HCT116 (cell line): ENCODE results near the gene PDE4D. TPM values are rescaled to one million over a fixed set of nuclear protein-coding genes. Genes with fewer than 3 reads are reported as not detected.

Experiments
- ATAC-seq: fragments of 200-7000 bp; cut with Tn5 transposase; 2 replicates; pipeline ENCODE4 v1.9.1; 2020; ENCODE audit warnings: mild to moderate bottlenecking, moderate library complexity
- BruUV-seq: library from RNA; stranded (reverse); fragments of 400-500 nt; replicated peaks from 2 replicates; lab custom pipeline; 2021; lab: Mats Ljungman, UMichigan
- CTCF ChIA-PET: fragments of 300-600 bp; sonication (Branson Sonifier 250); formaldehyde crosslinking; loops from one replicate; lab custom pipeline; 2021; ENCODE audit warnings: antibody characterized with exemption; lab: Charles Lee
- POLR2A ChIA-PET: fragments of 300-600, 350-600 bp; sonication (Branson Sonifier 250); formaldehyde crosslinking; loops from one replicate; lab custom pipeline; 2021; ENCODE audit warnings: antibody characterized with exemption; lab: Charles Lee
- RAD21 ChIA-PET, 2 experiments: fragments of 300-600 bp; sonication (Branson Sonifier 250); formaldehyde crosslinking; loops; one replicate each; lab custom pipeline; 2023; ENCODE audit warnings: low total read pairs in 2 of 2; ENCODE audit not compliant: uncharacterized antibody in 2 of 2, unreplicated experiment in 2 of 2, low non-redundant PET in 1 of 2; lab: Charles Lee
- DNase-seq: peaks from one replicate; pipeline ENCODE4 v3.0.0-alpha.2; 2010; ENCODE audit warnings: low read depth, low spot score
- H2AFZ ChIP-seq: fragments of 200-600 bp; shearing (Covaris generic), sonication (generic); 2 replicates; pipeline ENCODE4 v1.6.1; 2017; ENCODE audit warnings: low read depth, mixed run types, mixed read lengths, antibody characterized with exemption, low read length; ENCODE audit not compliant: poor library complexity, severe bottlenecking
- H3K27ac ChIP-seq: 2 replicates; pipeline ENCODE4 v1.5.1; 2012; ENCODE audit warnings: low read depth, low read length
- H3K27me3 ChIP-seq: fragments of 200-600 bp; sonication (generic); 2 replicates; pipeline ENCODE4 v1.6.1; 2016; ENCODE audit warnings: mixed run types, low read length, mixed read lengths; ENCODE audit not compliant: insufficient read depth
- H3K36me3 ChIP-seq, 2 experiments: fragments of 200-500 bp in 1 of 2; fragments of 200-600 bp in 1 of 2; sonication (Bioruptor generic) in 1 of 2; sonication (generic) in 1 of 2; 2 replicates each; pipeline versions ENCODE4 v1.5.1 to v1.6.1; 2014 to 2016; ENCODE audit warnings: low read length in 2 of 2, inconsistent platforms in 1 of 2, mixed read lengths in 1 of 2, mixed run types in 1 of 2; ENCODE audit not compliant: insufficient read depth in 2 of 2, control insufficient read depth in 1 of 2
- H3K4me1 ChIP-seq, 2 experiments: fragments of 200-600 bp in 1 of 2; sonication (generic) in 1 of 2; 2 replicates each; pipeline versions ENCODE4 v1.5.1 to v1.6.1; 2012 to 2017; ENCODE audit warnings: low read length in 2 of 2, inconsistent platforms in 1 of 2, mild to moderate bottlenecking in 1 of 2, mixed read lengths in 1 of 2, mixed run types in 1 of 2, moderate library complexity in 1 of 2; ENCODE audit not compliant: insufficient read depth in 2 of 2, control insufficient read depth in 1 of 2
- H3K4me2 ChIP-seq: fragments of 200-600 bp; sonication (generic); 2 replicates; pipeline ENCODE4 v1.6.1; 2017; ENCODE audit warnings: mixed run types, low read length, mixed read lengths
- H3K4me3 ChIP-seq, 2 experiments: fragments of 200-600 bp in 1 of 2; sonication (generic) in 1 of 2; replicated peaks in 1 of 2; 2 replicates each; pipeline ENCODE4 v1.5.1; 2011 to 2016; ENCODE audit warnings: low read length in 2 of 2, control low read depth in 1 of 2, low read depth in 1 of 2, mild to moderate bottlenecking in 1 of 2, mixed read lengths in 1 of 2, mixed run types in 1 of 2
- H3K79me2 ChIP-seq: fragments of 200-600 bp; sonication (generic); 2 replicates; pipeline ENCODE4 v1.6.1; 2017; ENCODE audit warnings: mild to moderate bottlenecking, mixed run types, low read length, moderate library complexity, mixed read lengths; ENCODE audit not compliant: insufficient read depth
- H3K9ac ChIP-seq: fragments of 200-600 bp; sonication (generic); 2 replicates; pipeline ENCODE4 v1.6.1; 2016; ENCODE audit warnings: low read length, mixed read lengths
- H3K9me2 ChIP-seq: fragments of 200-600 bp; sonication (generic), shearing (Covaris generic); 2 replicates; pipeline ENCODE4 v1.6.1; 2017; ENCODE audit warnings: mixed run types, mild to moderate bottlenecking, moderate library complexity; ENCODE audit not compliant: insufficient read depth
- H3K9me3 ChIP-seq, 2 experiments: fragments of 200-500 bp in 1 of 2; fragments of 200-600 bp in 1 of 2; sonication (Bioruptor generic) in 1 of 2; sonication (generic) in 1 of 2; 2 replicates each; pipeline ENCODE4 v1.6.1; 2014 to 2017; ENCODE audit warnings: low read length in 2 of 2, mixed read lengths in 2 of 2, inconsistent platforms in 1 of 2, low read depth in 1 of 2, mild to moderate bottlenecking in 1 of 2, mixed run types in 1 of 2, moderate library complexity in 1 of 2; ENCODE audit not compliant: control insufficient read depth in 1 of 2, insufficient read depth in 1 of 2
- H4K20me1 ChIP-seq: fragments of 200-600 bp; sonication (generic), shearing (Covaris generic); 2 replicates; pipeline ENCODE4 v1.6.1; 2017; ENCODE audit warnings: mixed run types, mild to moderate bottlenecking, moderate library complexity; ENCODE audit not compliant: insufficient read depth
- FOSL1 ChIP-seq: IDR thresholded peaks from 2 replicates; pipeline ENCODE4 v1.6.1; 2012; ENCODE audit warnings: low read depth
- REST ChIP-seq: IDR thresholded peaks from 2 replicates; pipeline ENCODE4 v1.6.1; 2012; ENCODE audit warnings: low read depth
- SIN3A ChIP-seq: IDR thresholded peaks from 2 replicates; pipeline ENCODE4 v1.6.1; 2012; ENCODE audit warnings: low read depth
- intact Hi-C: fragments of 100-400 bp; cut with micrococcal nuclease; formaldehyde crosslinking; loops from 2 replicates; pipeline ENCODE4 v1.10.0; 2022
- total RNA-seq: library from RNA; stranded (reverse); gene quantifications from one replicate; pipeline ENCODE4 v1.2.1, GENCODE V29; 2021; ENCODE audit not compliant: unreplicated experiment
- TF ChIP-seq, protein P1 (sequence below), 3 experiments: fragments of 200-600 bp in 1 of 3; sonication (generic) in 1 of 3; IDR thresholded peaks in 2 of 3; conservative IDR thresholded peaks in 1 of 3; 2 replicates each; pipeline ENCODE4 v1.5.1; 2012 to 2017; ENCODE audit warnings: low read depth in 2 of 3, low read length in 2 of 3, antibody characterized with exemption in 1 of 3, borderline replicate concordance in 1 of 3, control low read depth in 1 of 3, mild to moderate bottlenecking in 1 of 3, mixed read lengths in 1 of 3, mixed run types in 1 of 3, moderate library complexity in 1 of 3; ENCODE audit not compliant: insufficient read depth in 1 of 3

The PDE4D gene
- total RNA-seq, 1 experiment from 2014 or later: 1.1 TPM

DNA sequence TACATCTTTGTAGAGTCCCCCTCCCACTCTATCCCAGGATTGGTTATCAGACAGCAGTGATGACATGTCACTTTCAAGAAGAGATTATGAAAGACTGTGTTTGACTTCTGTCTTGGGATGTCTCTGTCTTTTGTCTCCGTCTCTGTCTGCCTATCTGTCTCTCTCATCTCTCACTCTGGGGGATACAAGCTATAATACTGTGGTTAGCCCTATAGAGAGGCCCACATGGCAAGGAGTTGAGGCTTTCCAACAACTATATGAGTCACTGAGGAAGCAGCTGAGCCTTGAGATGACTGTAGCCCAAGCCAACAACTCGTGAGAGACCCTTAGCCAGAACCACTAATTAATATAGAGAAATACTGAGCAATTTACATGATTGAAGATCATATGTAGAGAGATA lies 284.8 kb downstream of the PDE4D start:
- Histone ChIP-seq H4K20me1 (no peaks in the 10 kb centered on the region), H2AFZ (no peak overlapping the region), H3K27me3 (peaks cover 8% of the 10 kb centered on the region; the same call in 1 of the 2 replicates), H3K9me2 (no peaks in the 10 kb centered on the region), H3K4me2 (no peak overlapping the region), H3K79me2 (no peaks in the 10 kb centered on the region), H3K27ac (no peak overlapping the region), H3K9ac (no peak overlapping the region), H3K4me3 (no peak overlapping the region), H3K4me1 (no peaks in the 10 kb centered on the region), H3K9me3 (no peaks in the 10 kb centered on the region), H3K36me3 (no peaks in the 10 kb centered on the region)
- TF ChIP-seq REST (no peak), FOSL1 (no peak)
- BruUV-seq: no TSS peak
- ChIA-PET POLR2A (no interaction called here), RAD21 (no interaction called here), CTCF (no interaction called here)
- DNase-seq (no peak), ATAC-seq (no peak)
- intact Hi-C loops: no loop called here

GRCh38 chr5:59607138-59607765 lies 286.3 kb downstream of the PDE4D start:
- Histone ChIP-seq H3K9me2 (no peaks in the 10 kb centered on the region), H2AFZ (no peak overlapping the region), H3K9ac (no peak overlapping the region), H3K4me2 (no peak overlapping the region), H4K20me1 (no peaks in the 10 kb centered on the region), H3K4me3 (no peak overlapping the region), H3K9me3 (no peaks in the 10 kb centered on the region), H3K27me3 (peaks cover 8% of the 10 kb centered on the region; the same call in 1 of the 2 replicates), H3K4me1 (no peaks in the 10 kb centered on the region), H3K27ac (no peak overlapping the region), H3K36me3 (no peaks in the 10 kb centered on the region), H3K79me2 (no peaks in the 10 kb centered on the region)
- RAD21 ChIA-PET: no interaction called here
- ATAC-seq: no peak
- intact Hi-C loops: no loop called here
- BruUV-seq: no TSS peak
- DNase-seq: no peak
- POLR2A ChIA-PET: no interaction called here
- TF ChIP-seq, protein P1, sequence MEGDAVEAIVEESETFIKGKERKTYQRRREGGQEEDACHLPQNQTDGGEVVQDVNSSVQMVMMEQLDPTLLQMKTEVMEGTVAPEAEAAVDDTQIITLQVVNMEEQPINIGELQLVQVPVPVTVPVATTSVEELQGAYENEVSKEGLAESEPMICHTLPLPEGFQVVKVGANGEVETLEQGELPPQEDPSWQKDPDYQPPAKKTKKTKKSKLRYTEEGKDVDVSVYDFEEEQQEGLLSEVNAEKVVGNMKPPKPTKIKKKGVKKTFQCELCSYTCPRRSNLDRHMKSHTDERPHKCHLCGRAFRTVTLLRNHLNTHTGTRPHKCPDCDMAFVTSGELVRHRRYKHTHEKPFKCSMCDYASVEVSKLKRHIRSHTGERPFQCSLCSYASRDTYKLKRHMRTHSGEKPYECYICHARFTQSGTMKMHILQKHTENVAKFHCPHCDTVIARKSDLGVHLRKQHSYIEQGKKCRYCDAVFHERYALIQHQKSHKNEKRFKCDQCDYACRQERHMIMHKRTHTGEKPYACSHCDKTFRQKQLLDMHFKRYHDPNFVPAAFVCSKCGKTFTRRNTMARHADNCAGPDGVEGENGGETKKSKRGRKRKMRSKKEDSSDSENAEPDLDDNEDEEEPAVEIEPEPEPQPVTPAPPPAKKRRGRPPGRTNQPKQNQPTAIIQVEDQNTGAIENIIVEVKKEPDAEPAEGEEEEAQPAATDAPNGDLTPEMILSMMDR (IDR thresholded peaks at IDR 0.05 in 2 of 3, conservative IDR thresholded peaks at IDR 0.05 in 1 of 3; ENCODE audit: borderline replicate concordance in 1 of 3, insufficient read depth in 1 of 3, low read depth in 2 of 3, low read length in 2 of 3): no peak
- TF ChIP-seq SIN3A: no peak
- CTCF ChIA-PET: no interaction called here
